WTC11 (cell line): ENCODE measurements around the gene LAMTOR2. TPM values are rescaled to one million over a fixed set of nuclear protein-coding genes. Genes with fewer than 3 reads are reported as not detected.
A peak's percentile ranks its signal among the peaks of the same experiment; 100 is the strongest.

Experiments used
- ATAC-seq: fragments of 200-7000 bp; cut with Tn5 transposase; 2 replicates; pipeline ENCODE4 v1.10.0; 2021; ENCODE audit warnings: mild to moderate bottlenecking, moderate library complexity
- Bru-seq: library from RNA; stranded (reverse); fragments of 400-500 nt; gene quantifications from one replicate; lab custom pipeline; 2021; lab: Mats Ljungman, UMichigan
- CTCF ChIA-PET: fragments of 300-600 bp; sonication (Branson Sonifier 250); formaldehyde crosslinking; loops from one replicate; lab custom pipeline; 2021; ENCODE audit warnings: antibody characterized with exemption; lab: Charles Lee
- POLR2A ChIA-PET: fragments of 350-600 bp; sonication (Branson Sonifier 250); formaldehyde crosslinking; loops from one replicate; lab custom pipeline; 2021; ENCODE audit warnings: antibody characterized with exemption; lab: Charles Lee
- DNase-seq: peaks from one replicate; pipeline ENCODE4 v3.0.0; 2021; ENCODE audit warnings: low spot score
- H3K27ac Mint-ChIP-seq: 2 replicates; pipeline ENCODE4 v1.8.0; 2021; ENCODE audit warnings: mixed read lengths
- H3K27me3 Mint-ChIP-seq: 2 replicates; pipeline ENCODE4 v1.8.0; 2021; ENCODE audit warnings: low read depth, mild to moderate bottlenecking, moderate library complexity, mixed read lengths
- H3K36me3 Mint-ChIP-seq: 2 replicates; pipeline ENCODE4 v1.8.0; 2021; ENCODE audit warnings: mixed read lengths
- H3K4me1 Mint-ChIP-seq: 2 replicates; pipeline ENCODE4 v1.8.0; 2022; ENCODE audit warnings: mixed read lengths
- H3K4me3 Mint-ChIP-seq: 2 replicates; pipeline ENCODE4 v1.8.0; 2021; ENCODE audit warnings: mild to moderate bottlenecking, moderate library complexity, mixed read lengths
- H3K9me3 Mint-ChIP-seq: 2 replicates; pipeline ENCODE4 v1.8.0; 2021; ENCODE audit warnings: mixed read lengths
- CBFB ChIP-seq: sonication (generic); formaldehyde crosslinking; IDR thresholded peaks from 2 replicates; pipeline ENCODE4 v1.8.1; 2022; ENCODE audit warnings: mild to moderate bottlenecking, low read depth, missing genetic modification reagents
- CREM ChIP-seq: sonication (generic); formaldehyde crosslinking; IDR thresholded peaks from 2 replicates; pipeline ENCODE4 v1.8.1; 2022; ENCODE audit warnings: mild to moderate bottlenecking, missing genetic modification reagents, moderate library complexity
- ESRRA ChIP-seq: sonication (generic); formaldehyde crosslinking; IDR thresholded peaks from 2 replicates; pipeline ENCODE4 v1.8.1; 2022; ENCODE audit warnings: mild to moderate bottlenecking, missing genetic modification reagents, borderline replicate concordance
- ETV6 ChIP-seq: sonication (generic); formaldehyde crosslinking; IDR thresholded peaks from 2 replicates; pipeline ENCODE4 v1.8.1; 2022; ENCODE audit warnings: mild to moderate bottlenecking, missing genetic modification reagents
- FOXK1 ChIP-seq: sonication (generic); formaldehyde crosslinking; IDR thresholded peaks from 2 replicates; pipeline ENCODE4 v1.8.0; 2022; ENCODE audit warnings: mild to moderate bottlenecking, moderate library complexity, missing genetic modification reagents
- FOXP1 ChIP-seq: sonication (generic); formaldehyde crosslinking; IDR thresholded peaks from 2 replicates; pipeline ENCODE4 v1.8.0; 2022; ENCODE audit warnings: missing genetic modification reagents, mild to moderate bottlenecking, moderate library complexity, borderline replicate concordance
- GABPB1 ChIP-seq: sonication (generic); formaldehyde crosslinking; IDR thresholded peaks from 2 replicates; pipeline ENCODE4 v1.8.1; 2023; ENCODE audit warnings: mild to moderate bottlenecking, missing genetic modification reagents
- HMGA2 ChIP-seq: fragments of 250-450 bp; sonication (Bioruptor Pico); IDR thresholded peaks from 2 replicates; pipeline ENCODE4 v1.4.0; 2021; ENCODE audit warnings: mild to moderate bottlenecking, moderate library complexity
- IRF2 ChIP-seq: sonication (generic); formaldehyde crosslinking; IDR thresholded peaks from 2 replicates; pipeline ENCODE4 v1.8.0; 2022; ENCODE audit warnings: low read depth, missing genetic modification reagents, borderline replicate concordance
- JUN ChIP-seq: sonication (generic); formaldehyde crosslinking; IDR thresholded peaks from 2 replicates; pipeline ENCODE4 v1.8.0; 2023; ENCODE audit warnings: mild to moderate bottlenecking, missing genetic modification reagents
- NR2C2 ChIP-seq: sonication (generic); formaldehyde crosslinking; IDR thresholded peaks from 2 replicates; pipeline ENCODE4 v1.8.0; 2022; ENCODE audit warnings: mild to moderate bottlenecking, missing genetic modification reagents
- SP1 ChIP-seq: sonication (generic); formaldehyde crosslinking; conservative IDR thresholded peaks from 2 replicates; pipeline ENCODE4 v1.8.1; 2022; ENCODE audit warnings: missing genetic modification reagents
- TEAD1 ChIP-seq: sonication (generic); formaldehyde crosslinking; IDR thresholded peaks from 2 replicates; pipeline ENCODE4 v1.8.0; 2022; ENCODE audit warnings: mild to moderate bottlenecking, missing genetic modification reagents
- ZNF232 ChIP-seq: sonication (generic); formaldehyde crosslinking; IDR thresholded peaks from 2 replicates; pipeline ENCODE4 v1.8.0; 2022; ENCODE audit warnings: mild to moderate bottlenecking, missing genetic modification reagents
- ZNF423 ChIP-seq: fragments of 250-450 bp; sonication (Bioruptor Pico); IDR thresholded peaks from 2 replicates; pipeline ENCODE4 v2.1.2; 2022; ENCODE audit warnings: mild to moderate bottlenecking, moderate library complexity
- long read RNA-seq, 3 experiments: library from RNA in 1 of 3; library from capped mRNA in 1 of 3; library from polyadenylated mRNA in 1 of 3; unstranded in 2 of 3; stranded (forward) in 1 of 3; transcript quantifications; one replicate each; pipeline ENCODE4 v2.0.0, GENCODE V29; 2021
- total RNA-seq: library from RNA; stranded (reverse); gene quantifications from 3 replicates; pipeline ENCODE4 v1.2.3, GENCODE V29; 2021
- TF ChIP-seq, protein P1 (sequence below): sonication (generic); formaldehyde crosslinking; IDR thresholded peaks from 2 replicates; pipeline ENCODE4 v1.8.0; 2023; ENCODE audit warnings: missing genetic modification reagents
- TF ChIP-seq, protein P2 (sequence below): sonication (generic); formaldehyde crosslinking; IDR thresholded peaks from 2 replicates; pipeline ENCODE4 v1.8.1; 2023; ENCODE audit warnings: mild to moderate bottlenecking, moderate library complexity, missing genetic modification reagents
- TF ChIP-seq, protein P3 (sequence below): sonication (generic); formaldehyde crosslinking; IDR thresholded peaks from 2 replicates; pipeline ENCODE4 v1.8.1; 2022; ENCODE audit warnings: mild to moderate bottlenecking, moderate library complexity, missing genetic modification reagents
- TF ChIP-seq, protein P4 (sequence below): sonication (generic); formaldehyde crosslinking; IDR thresholded peaks from 2 replicates; pipeline ENCODE4 v1.8.0; 2022; ENCODE audit warnings: mild to moderate bottlenecking, missing genetic modification reagents
- TF ChIP-seq, protein P5 (sequence below): sonication (generic); formaldehyde crosslinking; IDR thresholded peaks from 2 replicates; pipeline ENCODE4 v1.8.1; 2023; ENCODE audit warnings: mild to moderate bottlenecking, missing genetic modification reagents
- TF ChIP-seq, protein P6 (sequence below): sonication (generic); formaldehyde crosslinking; IDR thresholded peaks from 2 replicates; pipeline ENCODE4 v1.8.1; 2022; ENCODE audit warnings: low read depth, missing genetic modification reagents, borderline replicate concordance
- TF ChIP-seq, protein P7 (sequence below): sonication (generic); formaldehyde crosslinking; IDR thresholded peaks from 2 replicates; pipeline ENCODE4 v1.8.0; 2022; ENCODE audit warnings: mild to moderate bottlenecking, missing genetic modification reagents

Gene LAMTOR2
- total RNA-seq = 62.4 to 75.7 TPM (median 73.8 TPM) in 3 replicates
- percentile 88 among the genes with signal in this experiment for Bru-seq, nascent RNA
- long read RNA-seq, experiment 1, transcript LAMTOR2-203 (4 exons, 655 nt) = major isoform, 84 of 92 reads
- long read RNA-seq, experiment 1, partial matches to known transcripts = 0 of 92 reads
- long read RNA-seq, experiment 1, other reads (novel, unspliced or antisense) = 5 of 92 reads
- long read RNA-seq, experiment 2, transcript LAMTOR2-203 (4 exons, 655 nt) = major isoform, 83 of 89 reads
- long read RNA-seq, experiment 2, partial matches to known transcripts = 0 of 89 reads
- long read RNA-seq, experiment 2, other reads (novel, unspliced or antisense) = 1 of 89 reads
- long read RNA-seq, experiment 3, partial matches to known transcripts = 0 of 2 reads
- long read RNA-seq, experiment 3, other reads (novel, unspliced or antisense) = 2 of 2 reads

DNA sequence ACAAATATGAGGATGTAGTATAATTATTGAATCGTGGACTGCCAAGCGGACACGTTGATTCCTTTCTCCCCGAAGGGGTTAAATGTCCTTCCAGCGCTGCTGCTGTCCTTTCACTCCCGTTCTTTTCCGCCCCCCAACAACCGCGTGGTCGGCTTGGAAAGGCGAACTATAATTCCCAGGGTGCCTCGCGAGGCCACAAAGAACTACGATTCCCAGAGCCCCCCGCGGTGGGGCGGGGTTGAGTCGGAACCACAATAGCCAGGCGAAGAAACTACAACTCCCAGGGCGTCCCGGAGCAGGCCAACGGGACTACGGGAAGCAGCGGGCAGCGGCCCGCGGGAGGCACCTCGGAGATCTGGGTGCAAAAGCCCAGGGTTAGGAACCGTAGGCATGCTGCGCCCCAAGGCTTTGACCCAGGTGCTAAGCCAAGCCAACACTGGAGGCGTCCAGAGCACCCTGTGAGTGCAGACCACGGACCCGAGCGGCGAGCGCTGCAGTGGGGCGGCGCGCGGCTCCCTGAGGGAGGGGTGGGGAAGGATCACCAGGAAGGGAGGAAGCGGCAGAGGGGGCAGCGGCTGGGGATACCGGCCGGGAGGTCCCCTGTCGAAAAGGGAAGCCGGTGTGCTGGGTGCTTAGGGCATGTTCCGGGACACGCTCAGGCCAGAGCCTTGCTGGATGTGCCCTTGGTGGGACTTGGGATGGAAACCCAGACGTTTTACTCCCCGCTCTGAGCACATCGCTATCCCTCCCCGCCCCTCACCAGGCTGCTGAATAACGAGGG lies at the start of gene LAMTOR2:
Gene LAMTOR2 (plus strand): TSS at position 283 of the 781 bp plus-strand sequence. CDS start 108 bp downstream, at position 391.
- H3K4me3 Mint-ChIP-seq = peak within 1 kb of the TSS; percentile 98
- DNase-seq (peak; percentile 99), ATAC-seq (peak; percentile 69)
- ChIA-PET CTCF (interaction anchor here (0.8 to 7.0 kb wide), 9 partner anchors 12 to 84 kb away, joined by 3 to 52 read pairs (median 10); partner anchors contain the start of genes ARHGEF2 and MEX3A), POLR2A (interaction anchor here (1.4 kb wide), 1 partner anchor 20 kb away, joined by 3 read pairs; no protein-coding TSS in a partner anchor)
- H3K4me1 Mint-ChIP-seq = peaks cover 15% of the 10 kb centered on the region
- H3K27ac Mint-ChIP-seq = peak within 1 kb of the TSS; percentile 97
- H3K36me3 Mint-ChIP-seq = peaks cover 15% of the 10 kb centered on the region
- H3K27me3 Mint-ChIP-seq = no peaks in the 10 kb centered on the region
- no peaks in the 10 kb centered on the region for H3K9me3 Mint-ChIP-seq
- peak; percentile 95 for TF ChIP-seq SP1 (CRISPR knock-in tag)
- TF ChIP-seq, protein P1, sequence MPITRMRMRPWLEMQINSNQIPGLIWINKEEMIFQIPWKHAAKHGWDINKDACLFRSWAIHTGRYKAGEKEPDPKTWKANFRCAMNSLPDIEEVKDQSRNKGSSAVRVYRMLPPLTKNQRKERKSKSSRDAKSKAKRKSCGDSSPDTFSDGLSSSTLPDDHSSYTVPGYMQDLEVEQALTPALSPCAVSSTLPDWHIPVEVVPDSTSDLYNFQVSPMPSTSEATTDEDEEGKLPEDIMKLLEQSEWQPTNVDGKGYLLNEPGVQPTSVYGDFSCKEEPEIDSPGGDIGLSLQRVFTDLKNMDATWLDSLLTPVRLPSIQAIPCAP (CRISPR knock-in tag) = peak; percentile 24; the same call in 1 of the 2 replicates
- TF ChIP-seq, protein P2, sequence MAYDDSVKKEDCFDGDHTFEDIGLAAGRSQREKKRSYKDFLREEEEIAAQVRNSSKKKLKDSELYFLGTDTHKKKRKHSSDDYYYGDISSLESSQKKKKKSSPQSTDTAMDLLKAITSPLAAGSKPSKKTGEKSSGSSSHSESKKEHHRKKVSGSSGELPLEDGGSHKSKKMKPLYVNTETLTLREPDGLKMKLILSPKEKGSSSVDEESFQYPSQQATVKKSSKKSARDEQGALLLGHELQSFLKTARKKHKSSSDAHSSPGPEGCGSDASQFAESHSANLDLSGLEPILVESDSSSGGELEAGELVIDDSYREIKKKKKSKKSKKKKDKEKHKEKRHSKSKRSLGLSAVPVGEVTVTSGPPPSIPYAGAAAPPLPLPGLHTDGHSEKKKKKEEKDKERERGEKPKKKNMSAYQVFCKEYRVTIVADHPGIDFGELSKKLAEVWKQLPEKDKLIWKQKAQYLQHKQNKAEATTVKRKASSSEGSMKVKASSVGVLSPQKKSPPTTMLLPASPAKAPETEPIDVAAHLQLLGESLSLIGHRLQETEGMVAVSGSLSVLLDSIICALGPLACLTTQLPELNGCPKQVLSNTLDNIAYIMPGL (CRISPR knock-in tag) = 0 out of 2 replicates have a peak, but pooled peaks have one; percentile 42
- TF ChIP-seq, protein P3, sequence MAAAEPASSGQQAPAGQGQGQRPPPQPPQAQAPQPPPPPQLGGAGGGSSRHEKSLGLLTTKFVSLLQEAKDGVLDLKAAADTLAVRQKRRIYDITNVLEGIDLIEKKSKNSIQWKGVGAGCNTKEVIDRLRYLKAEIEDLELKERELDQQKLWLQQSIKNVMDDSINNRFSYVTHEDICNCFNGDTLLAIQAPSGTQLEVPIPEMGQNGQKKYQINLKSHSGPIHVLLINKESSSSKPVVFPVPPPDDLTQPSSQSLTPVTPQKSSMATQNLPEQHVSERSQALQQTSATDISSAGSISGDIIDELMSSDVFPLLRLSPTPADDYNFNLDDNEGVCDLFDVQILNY = peak; percentile 56; the same call in 1 of the 2 replicates
- TF ChIP-seq GABPB1 (CRISPR knock-in tag) = peak; percentile 74
- peak; percentile 75 for TF ChIP-seq ZNF423 (CRISPR knock-in tag)
- no peak; the same call in 1 of the 2 replicates for TF ChIP-seq TEAD1
- 0 out of 2 replicates have a peak, but pooled peaks have one; percentile 23 for TF ChIP-seq CBFB (CRISPR knock-in tag)
- no peak for TF ChIP-seq ZNF232 (CRISPR knock-in tag)
- peak; percentile 72; the same call in 1 of the 2 replicates for TF ChIP-seq FOXP1 (CRISPR knock-in tag)
- TF ChIP-seq NR2C2 = no peak
- 0 out of 2 replicates have a peak, but pooled peaks have one; percentile 52 for TF ChIP-seq CREM
- no peak for TF ChIP-seq JUN (CRISPR knock-in tag)
- 0 out of 2 replicates have a peak, but pooled peaks have one; percentile 14 for TF ChIP-seq ETV6
- TF ChIP-seq HMGA2 (CRISPR knock-in tag) = no peak
- TF ChIP-seq, protein P4, sequence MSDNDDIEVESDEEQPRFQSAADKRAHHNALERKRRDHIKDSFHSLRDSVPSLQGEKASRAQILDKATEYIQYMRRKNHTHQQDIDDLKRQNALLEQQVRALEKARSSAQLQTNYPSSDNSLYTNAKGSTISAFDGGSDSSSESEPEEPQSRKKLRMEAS (CRISPR knock-in tag) = peak; percentile 85
- TF ChIP-seq, protein P5, sequence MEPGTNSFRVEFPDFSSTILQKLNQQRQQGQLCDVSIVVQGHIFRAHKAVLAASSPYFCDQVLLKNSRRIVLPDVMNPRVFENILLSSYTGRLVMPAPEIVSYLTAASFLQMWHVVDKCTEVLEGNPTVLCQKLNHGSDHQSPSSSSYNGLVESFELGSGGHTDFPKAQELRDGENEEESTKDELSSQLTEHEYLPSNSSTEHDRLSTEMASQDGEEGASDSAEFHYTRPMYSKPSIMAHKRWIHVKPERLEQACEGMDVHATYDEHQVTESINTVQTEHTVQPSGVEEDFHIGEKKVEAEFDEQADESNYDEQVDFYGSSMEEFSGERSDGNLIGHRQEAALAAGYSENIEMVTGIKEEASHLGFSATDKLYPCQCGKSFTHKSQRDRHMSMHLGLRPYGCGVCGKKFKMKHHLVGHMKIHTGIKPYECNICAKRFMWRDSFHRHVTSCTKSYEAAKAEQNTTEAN (CRISPR knock-in tag) = peak; percentile 75; the same call in 1 of the 2 replicates
- peak; percentile 68 for TF ChIP-seq FOXK1 (CRISPR knock-in tag)
- TF ChIP-seq, protein P6, sequence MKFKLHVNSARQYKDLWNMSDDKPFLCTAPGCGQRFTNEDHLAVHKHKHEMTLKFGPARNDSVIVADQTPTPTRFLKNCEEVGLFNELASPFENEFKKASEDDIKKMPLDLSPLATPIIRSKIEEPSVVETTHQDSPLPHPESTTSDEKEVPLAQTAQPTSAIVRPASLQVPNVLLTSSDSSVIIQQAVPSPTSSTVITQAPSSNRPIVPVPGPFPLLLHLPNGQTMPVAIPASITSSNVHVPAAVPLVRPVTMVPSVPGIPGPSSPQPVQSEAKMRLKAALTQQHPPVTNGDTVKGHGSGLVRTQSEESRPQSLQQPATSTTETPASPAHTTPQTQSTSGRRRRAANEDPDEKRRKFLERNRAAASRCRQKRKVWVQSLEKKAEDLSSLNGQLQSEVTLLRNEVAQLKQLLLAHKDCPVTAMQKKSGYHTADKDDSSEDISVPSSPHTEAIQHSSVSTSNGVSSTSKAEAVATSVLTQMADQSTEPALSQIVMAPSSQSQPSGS (CRISPR knock-in tag) = no peak
- TF ChIP-seq ESRRA (CRISPR knock-in tag) = no peak
- TF ChIP-seq IRF2 = no peak
- TF ChIP-seq, protein P7, sequence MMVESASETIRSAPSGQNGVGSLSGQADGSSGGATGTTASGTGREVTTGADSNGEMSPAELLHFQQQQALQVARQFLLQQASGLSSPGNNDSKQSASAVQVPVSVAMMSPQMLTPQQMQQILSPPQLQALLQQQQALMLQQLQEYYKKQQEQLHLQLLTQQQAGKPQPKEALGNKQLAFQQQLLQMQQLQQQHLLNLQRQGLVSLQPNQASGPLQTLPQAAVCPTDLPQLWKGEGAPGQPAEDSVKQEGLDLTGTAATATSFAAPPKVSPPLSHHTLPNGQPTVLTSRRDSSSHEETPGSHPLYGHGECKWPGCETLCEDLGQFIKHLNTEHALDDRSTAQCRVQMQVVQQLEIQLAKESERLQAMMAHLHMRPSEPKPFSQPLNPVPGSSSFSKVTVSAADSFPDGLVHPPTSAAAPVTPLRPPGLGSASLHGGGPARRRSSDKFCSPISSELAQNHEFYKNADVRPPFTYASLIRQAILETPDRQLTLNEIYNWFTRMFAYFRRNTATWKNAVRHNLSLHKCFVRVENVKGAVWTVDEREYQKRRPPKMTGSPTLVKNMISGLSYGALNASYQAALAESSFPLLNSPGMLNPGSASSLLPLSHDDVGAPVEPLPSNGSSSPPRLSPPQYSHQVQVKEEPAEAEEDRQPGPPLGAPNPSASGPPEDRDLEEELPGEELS (CRISPR knock-in tag) = peak; percentile 63; the same call in 1 of the 2 replicates
